ENCODE results near the gene ZNF566.
"Not testable (repeated sequence)": the region's sequence is repeated elsewhere in the genome, so short reads cannot be mapped to it uniquely, and the experiment has no call there.

ZNF566 gene

GRCh38 chr19:36489118-36489919, at the start of gene ZNF566:
ZNF566 (minus strand) TSS chr19:36489561; CDS start chr19:36476557, 13,004 bp downstream.
- DNase-seq (ENCODE audit: low read depth) = peak; percentile 97

GRCh38 chr19:36528921-36529518, 39.7 kb upstream of the ZNF566 start:
- peak; percentile 6 for DNase-seq (ENCODE audit: low read depth)

DNA sequence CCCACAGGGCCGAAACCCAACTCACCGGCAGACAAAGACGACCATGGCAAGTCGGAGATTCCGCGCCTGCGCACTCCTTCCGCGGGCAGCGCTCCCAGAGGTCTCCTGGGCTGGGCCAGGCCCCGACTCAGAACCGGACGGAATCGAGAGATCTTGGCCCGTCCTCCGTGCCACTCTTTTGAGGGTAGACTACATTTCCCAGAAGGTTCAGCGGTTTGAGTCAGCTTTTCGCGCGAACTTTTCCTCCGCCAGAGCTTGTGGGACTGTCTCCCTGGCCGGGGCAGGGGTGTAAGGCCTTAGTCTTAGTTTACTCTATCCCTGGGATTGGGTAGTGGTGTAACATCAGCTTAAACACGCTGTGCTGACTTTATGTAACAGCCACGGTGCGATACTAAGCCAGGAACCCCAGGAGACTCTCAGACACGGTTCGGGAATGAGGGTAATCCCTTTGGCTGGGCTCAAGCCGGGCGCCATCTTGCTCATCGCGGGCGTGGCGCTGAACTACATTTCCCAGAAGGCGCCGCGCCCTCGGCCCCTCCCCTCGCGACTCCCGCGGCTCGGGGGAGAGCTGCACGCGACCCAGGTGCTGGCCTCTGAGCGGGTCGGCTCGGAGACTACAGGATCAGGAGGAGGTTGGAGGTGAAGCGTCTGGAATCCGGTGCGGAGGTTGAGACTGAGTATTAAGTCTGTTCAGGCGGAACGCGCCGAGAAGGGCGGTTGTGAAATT, 39.0 kb upstream of the ZNF566 start, which contains the start of gene ZNF260:
Gene ZNF260, minus strand, starts transcription at position 78 of the 727 bp plus-strand sequence. CDS start 13,033 bp downstream, outside the sequence.
- peak; percentile 97 for DNase-seq (ENCODE audit: low read depth)

DNA sequence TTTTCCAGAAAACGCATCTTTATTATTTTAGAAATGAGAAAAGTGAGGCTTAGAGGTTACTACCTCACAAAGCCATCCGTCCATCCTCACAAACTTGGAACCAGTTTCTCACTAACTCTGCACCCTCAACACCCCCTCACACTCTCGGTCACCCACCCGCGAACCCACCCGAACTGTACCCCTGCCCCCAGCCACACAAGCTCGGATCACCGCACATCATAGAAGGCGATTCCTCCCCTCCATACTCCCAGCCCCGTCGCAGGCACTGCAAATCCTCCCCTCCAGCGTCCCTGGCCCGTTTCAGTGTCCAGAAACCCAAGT, 38.5 kb upstream of the ZNF566 start:
- no peak for DNase-seq (ENCODE audit: low read depth)

GRCh38 chr19:36527341-36527740, 38.0 kb upstream of the ZNF566 start:
- peak; percentile 11 for DNase-seq (ENCODE audit: low read depth)

DNA sequence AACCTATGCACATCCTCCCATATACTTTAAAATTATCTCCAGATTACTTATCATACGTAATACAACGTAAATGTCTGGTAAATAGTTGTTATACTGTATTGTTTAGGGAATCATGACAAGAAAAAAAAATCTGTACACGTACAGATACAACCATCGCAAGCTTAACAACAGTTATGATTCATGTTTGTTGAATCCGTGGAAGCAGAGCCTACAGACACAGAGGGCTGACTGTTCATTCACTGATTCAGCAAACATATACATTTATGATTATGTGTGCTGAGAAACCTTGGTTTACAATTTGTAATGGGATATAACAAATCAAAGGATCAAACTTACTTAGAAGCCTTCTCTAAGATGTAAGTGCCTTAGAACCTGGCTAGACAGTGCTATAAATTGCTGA, 37.2 kb upstream of the ZNF566 start:
- DNase-seq (ENCODE audit: low read depth) = peak; percentile 67

DNA sequence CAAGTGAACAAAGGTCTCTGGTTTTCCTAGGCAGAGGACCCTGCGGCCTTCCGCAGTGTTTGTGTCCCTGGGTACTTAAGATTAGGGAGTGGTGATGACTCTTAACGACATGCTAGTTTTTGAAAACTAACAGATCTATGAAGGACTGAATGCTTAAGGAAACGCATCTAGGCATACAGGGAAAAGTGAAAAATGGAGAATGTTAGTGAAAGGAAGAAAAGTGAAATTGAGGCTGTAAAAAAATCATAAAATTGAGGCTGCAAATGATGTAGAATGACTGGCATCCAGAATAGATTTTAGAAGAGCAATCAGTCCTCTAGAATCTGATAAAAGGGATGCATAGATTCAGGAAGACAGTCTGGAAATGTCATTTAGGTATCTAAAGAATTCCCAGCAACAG, 35.3 kb upstream of the ZNF566 start:
- DNase-seq (ENCODE audit: low read depth) = no peak

DNA sequence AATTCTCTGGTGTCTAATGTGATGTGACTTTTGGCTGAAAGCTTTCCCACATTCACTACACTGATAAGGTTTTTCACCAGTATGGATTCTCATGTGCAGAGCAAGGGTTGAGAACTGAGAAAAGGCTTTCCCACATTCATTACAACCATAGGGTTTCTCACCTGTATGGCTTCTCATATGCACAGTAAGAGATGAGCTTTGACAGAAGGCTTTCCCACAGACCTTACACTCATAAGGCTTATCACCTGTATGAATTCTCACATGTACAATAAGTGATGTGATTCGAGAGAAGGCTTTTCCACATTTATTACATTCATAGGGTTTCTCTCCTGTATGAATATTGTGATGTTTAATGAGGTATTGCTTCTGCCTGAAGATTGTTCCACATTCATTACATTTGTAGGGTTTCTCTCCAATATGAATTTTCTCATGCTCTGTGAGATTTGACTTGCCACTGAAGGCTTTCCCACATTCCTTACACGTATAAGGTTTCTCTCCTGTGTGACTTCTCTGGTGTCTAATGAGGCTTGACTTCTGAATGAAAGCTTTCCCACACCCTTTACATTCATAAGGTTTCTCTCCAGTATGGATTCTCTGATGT, 24.8 kb upstream of the ZNF566 start:
- no peak for DNase-seq (ENCODE audit: low read depth)

GRCh38 chr19:36508325-36508724, 19.0 kb upstream of the ZNF566 start:
- DNase-seq (ENCODE audit: low read depth) = no peak

GRCh38 chr19:36501973-36502372, 12.6 kb upstream of the ZNF566 start:
- DNase-seq (ENCODE audit: low read depth) = no peak

- DNase-seq (ENCODE audit: low read depth) = no peak
Observed at GRCh38 chr19:36497001-36497400, 7.6 kb upstream of the ZNF566 start.

- DNase-seq (ENCODE audit: low read depth) = peak; percentile 72
Observed at GRCh38 chr19:36492689-36493453, 3.5 kb upstream of the ZNF566 start.

- DNase-seq (ENCODE audit: low read depth) = not testable (repeated sequence)
Observed at GRCh38 chr19:36490846-36491245, 1.5 kb upstream of the ZNF566 start.

DNA sequence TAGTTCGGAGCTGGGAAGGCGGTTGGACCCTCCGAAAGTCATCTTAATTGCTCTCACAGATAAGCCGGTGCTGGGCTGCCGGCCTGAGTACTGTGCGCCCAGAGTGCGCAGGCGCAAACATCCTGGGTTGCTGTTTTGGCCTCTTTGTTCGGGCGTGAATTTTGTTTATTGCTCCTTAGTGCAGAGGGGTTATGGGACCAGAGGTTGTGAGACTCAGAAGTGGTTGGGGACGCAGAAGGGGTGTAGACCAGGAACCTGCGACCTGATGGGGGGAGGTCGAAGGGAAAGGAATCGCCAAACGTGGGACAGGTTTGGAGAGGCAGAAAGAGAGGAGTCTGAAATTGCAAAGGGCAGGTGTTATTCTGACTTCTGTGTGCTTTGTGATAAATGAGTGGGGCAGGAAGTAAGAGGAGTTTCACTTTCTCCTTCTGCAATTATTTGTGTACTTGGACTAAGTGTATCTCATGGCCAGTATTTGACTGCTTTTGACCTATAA, 607 bp upstream of the ZNF566 start:
- DNase-seq (ENCODE audit: low read depth) = peak; percentile 95

DNA sequence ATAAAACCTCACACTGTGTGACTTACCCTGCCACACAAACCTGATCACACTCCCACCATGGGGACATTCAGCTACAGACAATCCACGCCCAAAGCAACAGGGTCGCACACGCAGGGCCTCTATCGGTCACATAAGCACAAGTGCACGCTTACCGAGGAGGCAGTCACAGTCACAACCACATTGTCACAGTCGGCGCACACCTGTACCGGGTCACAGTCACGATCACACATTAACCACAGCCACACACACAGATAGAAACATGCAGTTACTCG, 579 bp downstream of the ZNF566 start:
- no peak for DNase-seq (ENCODE audit: low read depth)

DNA sequence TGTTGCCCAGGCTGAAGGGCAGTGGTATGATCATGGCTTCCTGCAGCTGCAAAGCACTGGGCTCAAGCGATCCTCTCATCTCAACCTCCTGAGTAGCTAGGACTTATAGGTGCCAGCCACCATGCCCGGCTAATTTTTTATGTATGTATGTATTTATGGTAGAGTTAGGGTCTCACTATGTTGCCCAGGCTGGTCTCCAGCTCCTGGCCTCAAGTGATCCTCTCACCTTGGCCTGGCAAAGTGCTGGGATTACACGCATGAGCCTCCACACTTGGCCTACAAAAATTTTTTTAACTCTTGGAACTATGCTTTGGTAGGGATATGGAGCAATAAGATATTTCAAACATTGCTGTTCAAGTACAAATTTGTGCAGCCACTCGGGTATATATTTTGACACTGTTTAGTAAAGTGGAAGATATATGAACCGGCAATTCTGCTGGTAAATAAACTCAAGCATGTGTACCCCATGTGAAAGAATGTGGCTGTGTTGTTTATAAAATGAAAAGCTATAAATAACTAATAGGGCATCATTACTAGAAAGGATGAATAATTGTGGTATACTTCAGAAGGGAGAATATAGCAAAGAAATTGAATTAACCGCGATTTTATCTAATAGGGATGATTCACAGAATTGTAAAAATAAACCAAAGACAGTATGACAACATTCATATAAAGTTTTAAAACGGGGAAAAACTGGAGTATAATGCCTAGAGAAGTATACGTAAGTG, 1.1 kb downstream of the ZNF566 start:
- peak; percentile 26 for DNase-seq (ENCODE audit: low read depth)

GRCh38 chr19:36483653-36484052, 5.7 kb downstream of the ZNF566 start:
- DNase-seq (ENCODE audit: low read depth) = no peak

GRCh38 chr19:36482876-36483275, 6.5 kb downstream of the ZNF566 start:
- no peak for DNase-seq (ENCODE audit: low read depth)

DNA sequence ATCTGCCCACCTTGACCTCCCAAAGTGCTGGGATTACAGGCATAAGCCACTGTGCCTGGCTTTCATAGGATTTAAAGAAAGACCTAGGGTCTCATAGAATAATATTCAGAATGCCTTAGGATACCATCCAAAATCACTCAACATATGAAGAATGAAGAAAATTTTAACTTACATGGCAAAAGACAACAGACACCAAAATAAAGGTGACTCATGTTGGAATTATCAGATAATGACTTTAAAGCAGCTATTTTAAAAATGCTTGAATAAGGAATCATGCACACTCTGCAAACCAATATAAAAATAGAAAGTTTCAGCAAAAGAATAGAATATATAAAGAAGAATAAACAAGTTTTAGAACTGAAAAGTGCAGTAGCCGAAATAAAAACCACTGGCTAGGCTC, 29.3 kb downstream of the ZNF566 start:
- peak; percentile 28 for DNase-seq (ENCODE audit: low read depth)

- DNase-seq (ENCODE audit: low read depth) = no peak
Observed at GRCh38 chr19:36456831-36457230, 32.5 kb downstream of the ZNF566 start.

GRCh38 chr19:36449059-36449670, 40.2 kb downstream of the ZNF566 start:
- peak; percentile 0 for DNase-seq (ENCODE audit: low read depth)

All from iris pigment epithelial cell (primary cell).